K562 (cell line): ENCODE measurements around the gene THAP6. TPM values are rescaled to one million over a fixed set of nuclear protein-coding genes. Genes with fewer than 3 reads are reported as not detected.

Experiments
- ATF3 ChIP-seq, 2 experiments: fragments of 450-650 bp in 1 of 2; sonication (generic) in 1 of 2; formaldehyde crosslinking in 1 of 2; IDR thresholded peaks in 1 of 2; conservative IDR thresholded peaks in 1 of 2; 2 replicates each; pipeline versions ENCODE4 v1.6.1 to v1.8.1; 2016 to 2023; ENCODE audit warnings: mild to moderate bottlenecking in 2 of 2, moderate library complexity in 2 of 2, inconsistent platforms in 1 of 2, missing genetic modification reagents in 1 of 2
- CGGBP1 ChIP-seq: fragments of 250-450 bp; sonication (Bioruptor Pico); IDR thresholded peaks from 2 replicates; pipeline ENCODE4 v1.9.0; 2021; ENCODE audit warnings: mild to moderate bottlenecking
- CHD2 ChIP-seq: IDR thresholded peaks from 2 replicates; pipeline ENCODE4 v1.6.1; 2011; ENCODE audit warnings: low read depth, low read length
- CREB5 ChIP-seq: fragments of 250-450 bp; sonication (Bioruptor Pico); IDR thresholded peaks from 2 replicates; pipeline ENCODE4 v1.5.0; 2020; ENCODE audit warnings: mild to moderate bottlenecking
- DNMT1 ChIP-seq: fragments of 450-650 bp; IDR thresholded peaks from 2 replicates; pipeline ENCODE4 v1.6.1; 2016; ENCODE audit warnings: antibody characterized with exemption, mild to moderate bottlenecking
- FOXA3 ChIP-seq, 2 experiments: fragments of 450-650 bp in 1 of 2; sonication (generic) in 1 of 2; formaldehyde crosslinking; IDR thresholded peaks in 1 of 2; conservative IDR thresholded peaks in 1 of 2; 2 replicates each; pipeline versions ENCODE4 v1.4.0 to v1.8.0; 2020 to 2022; ENCODE audit warnings: mild to moderate bottlenecking in 2 of 2, missing genetic modification reagents in 1 of 2
- FOXM1 ChIP-seq, 2 experiments: fragments of 450-650 bp in 1 of 2; sonication (generic) in 1 of 2; formaldehyde crosslinking in 1 of 2; IDR thresholded peaks; 2 replicates each; pipeline versions ENCODE4 v1.6.1 to v1.9.0; 2017 to 2022; ENCODE audit warnings: low read depth in 2 of 2, mild to moderate bottlenecking in 2 of 2, missing genetic modification reagents in 1 of 2, moderate library complexity in 1 of 2
- HES1 ChIP-seq: fragments of 450-650 bp; IDR thresholded peaks from 2 replicates; pipeline ENCODE4 v1.6.1; 2016; ENCODE audit warnings: low read depth, mild to moderate bottlenecking, moderate library complexity
- ID3 ChIP-seq, 2 experiments: fragments of 250-450 bp in 1 of 2; fragments of 450-650 bp in 1 of 2; sonication (Bioruptor Pico) in 1 of 2; IDR thresholded peaks; 2 replicates each; pipeline versions ENCODE4 v1.6.1 to v1.8.0; 2016 to 2021; ENCODE audit warnings: mild to moderate bottlenecking in 2 of 2, moderate library complexity in 2 of 2, missing compliant biosample characterization in 1 of 2, missing genetic modification characterization in 1 of 2
- MAFK ChIP-seq: IDR thresholded peaks from 2 replicates; pipeline ENCODE4 v1.6.1; 2011; ENCODE audit warnings: low read length, improper control_type of control experiment
- MEIS2 ChIP-seq: fragments of 450-650 bp; IDR thresholded peaks from 2 replicates; pipeline ENCODE4 v1.6.1; 2014; ENCODE audit warnings: mild to moderate bottlenecking; ENCODE audit not compliant: partially characterized antibody
- NUFIP1 ChIP-seq: fragments of 450-650 bp; IDR thresholded peaks from 2 replicates; pipeline ENCODE4 v1.6.1; 2018; ENCODE audit not compliant: partially characterized antibody
- THRB ChIP-seq: fragments of 450-650 bp; formaldehyde crosslinking; conservative IDR thresholded peaks from 2 replicates; pipeline ENCODE4 v1.4.0; 2022; ENCODE audit warnings: mild to moderate bottlenecking, missing genetic modification characterization
- ZBTB26 ChIP-seq: fragments of 450-650 bp; formaldehyde crosslinking; IDR thresholded peaks from 2 replicates; pipeline ENCODE4 v1.4.0; 2022; ENCODE audit warnings: missing genetic modification characterization
- ZC3H11A ChIP-seq: IDR thresholded peaks from 2 replicates; pipeline ENCODE4 v1.6.1; 2012; ENCODE audit warnings: low read depth, low read length, improper control_type of control experiment
- ZC3H8 ChIP-seq: fragments of 450-650 bp; IDR thresholded peaks from 2 replicates; pipeline ENCODE4 v1.6.1; 2017
- ZFP30 ChIP-seq: fragments of 250-450 bp; sonication (Bioruptor Pico); IDR thresholded peaks from 2 replicates; pipeline ENCODE4 v1.8.0; 2022; ENCODE audit warnings: moderate library complexity, mild to moderate bottlenecking, inconsistent platforms, borderline replicate concordance
- ZNF140 ChIP-seq: fragments of 250-450 bp; sonication (Bioruptor Pico); IDR thresholded peaks from 2 replicates; pipeline ENCODE4 v1.8.0; 2021; ENCODE audit warnings: moderate library complexity, mild to moderate bottlenecking, inconsistent platforms
- ZNF586 ChIP-seq: fragments of 450-650 bp; formaldehyde crosslinking; conservative IDR thresholded peaks from 2 replicates; pipeline ENCODE4 v1.4.0; 2020; ENCODE audit warnings: mild to moderate bottlenecking, moderate library complexity
- ZNF766 ChIP-seq: fragments of 200-800 bp; sonication (Bioruptor generic); conservative IDR thresholded peaks from 2 replicates; pipeline ENCODE4 v1.6.1; 2016; ENCODE audit warnings: missing genetic modification characterization, missing compliant biosample characterization
- polyA plus RNA-seq, 8 experiments: library from polyadenylated mRNA; depleted of rRNA in 4 of 8; stranded (reverse) in 5 of 8; unstranded in 3 of 8; fragments of >200 nt; fragmentation: Nextera tagmentation in 2 of 8; fragmentation: Illumina TruSeq in 1 of 8; extraction: Ambion mirVana in 2 of 8; extraction: Trizol in 1 of 8; gene quantifications; 2 replicates each; pipeline versions ENCODE4 v1.2.1 to v1.2.3, GENCODE V29; 2011 to 2014; ENCODE audit warnings: inconsistent platforms in 1 of 8, missing spikeins in 1 of 8
- total RNA-seq, 7 experiments: library from RNA; depleted of rRNA in 6 of 7; stranded (reverse); fragments of >200 nt in 6 of 7; fragmentation: Illumina TruSeq in 2 of 7; extraction: Trizol in 2 of 7; gene quantifications; 2 replicates each; pipeline versions ENCODE4 v1.2.1 to v1.2.3, GENCODE V29; 2011 to 2021; ENCODE audit warnings: low replicate concordance in 1 of 7

THAP6 gene
- total and polyA plus RNA-seq, 9 of the 15 experiments (the other 6 are each of a cell fraction or from before 2014, with no cell fraction given): 8.9 to 30.4 (median 17.3) TPM

GRCh38 chr4:75555294-75556164 is 41.3 kb downstream of the THAP6 start, which contains the start of gene ODAPH (continued):
- TF ChIP-seq ZBTB26 (CRISPR knock-in tag): no peak
- TF ChIP-seq CHD2: no peak
- no peak for TF ChIP-seq CGGBP1 (CRISPR knock-in tag)
- no peak for TF ChIP-seq CREB5 (CRISPR knock-in tag)
- no peak for TF ChIP-seq DNMT1
- TF ChIP-seq THRB: no peak
- TF ChIP-seq FOXM1 (IDR thresholded peaks at IDR 0.05; ENCODE audit: low read depth): no peak
- no peak for TF ChIP-seq FOXM1 (CRISPR knock-in tag; IDR thresholded peaks at IDR 0.05; ENCODE audit: low read depth)
- no peak for TF ChIP-seq ZNF140 (CRISPR knock-in tag)
- TF ChIP-seq MEIS2: peak; percentile 73
- TF ChIP-seq ZNF766 (CRISPR knock-in tag): no peak
- peak; percentile 72 to 79 for TF ChIP-seq FOXA3 (CRISPR knock-in tag; conservative IDR thresholded peaks at IDR 0.05 in 1 of 2, IDR thresholded peaks at IDR 0.05 in 1 of 2)
- TF ChIP-seq ZFP30 (CRISPR knock-in tag): no peak
- TF ChIP-seq ATF3 (IDR thresholded peaks at IDR 0.05): peak; percentile 70; the same call in 1 of the 2 replicates
- TF ChIP-seq ATF3 (CRISPR knock-in tag; conservative IDR thresholded peaks at IDR 0.05): no peak
- no peak for TF ChIP-seq MAFK
- TF ChIP-seq NUFIP1: no peak
- TF ChIP-seq HES1: no peak
- TF ChIP-seq ID3 (CRISPR knock-in tag; IDR thresholded peaks at IDR 0.05): no peak
- no peak for TF ChIP-seq ID3 (tag; IDR thresholded peaks at IDR 0.05)
- no peak for TF ChIP-seq ZC3H8
- TF ChIP-seq ZC3H11A: no peak
- no peak for TF ChIP-seq ZNF586 (CRISPR knock-in tag)
